PC-3 (cell line): Measurements from ENCODE around the gene C19orf81. TPM values are rescaled to one million over a fixed set of nuclear protein-coding genes. Genes with fewer than 3 reads are reported as not detected.

Source experiments
- ATAC-seq: fragments of 200-7000 bp; cut with Tn5 transposase; 2 replicates; pipeline ENCODE4 v1.9.1; 2020; ENCODE audit warnings: mild to moderate bottlenecking, moderate library complexity
- BruUV-seq: library from RNA; stranded (reverse); fragments of 400-500 nt; replicated peaks from 2 replicates; lab custom pipeline; 2021; lab: Mats Ljungman, UMichigan
- CTCF ChIA-PET: fragments of 300-600 bp; sonication (Branson Sonifier 250); formaldehyde crosslinking; loops from one replicate; lab custom pipeline; 2022; ENCODE audit warnings: antibody characterized with exemption; lab: Charles Lee
- POLR2A ChIA-PET: fragments of 300-600 bp; sonication (Branson Sonifier 250); formaldehyde crosslinking; loops from one replicate; lab custom pipeline; 2022; ENCODE audit warnings: antibody characterized with exemption; ENCODE audit not compliant: unreplicated experiment; lab: Charles Lee
- DNase-seq: peaks from one replicate; pipeline ENCODE4 v3.0.0-alpha.2; 2015
- H2AFZ ChIP-seq: fragments of 300-600 bp; sonication (generic); 2 replicates; pipeline ENCODE4 v1.6.0; 2016; ENCODE audit warnings: antibody characterized with exemption, low read length
- H3F3A ChIP-seq: fragments of 300-600 bp; sonication (generic); one replicate; pipeline ENCODE4 v1.6.0; 2017; ENCODE audit warnings: antibody characterized with exemption, low read length, control low read depth, mild to moderate bottlenecking; ENCODE audit not compliant: unreplicated experiment
- H3K27ac ChIP-seq: fragments of 300-600 bp; sonication (generic); 2 replicates; pipeline ENCODE4 v1.5.1; 2016; ENCODE audit warnings: mild to moderate bottlenecking, low read length
- H3K27me3 ChIP-seq: fragments of 300-600 bp; sonication (generic); 2 replicates; pipeline ENCODE4 v1.6.1; 2016; ENCODE audit warnings: low read length, mixed read lengths
- H3K36me3 ChIP-seq: fragments of 300-600 bp; sonication (generic); 2 replicates; pipeline ENCODE4 v1.6.1; 2016; ENCODE audit warnings: low read depth, mixed run types, low read length, mixed read lengths
- H3K4me1 ChIP-seq: fragments of 300-600 bp; sonication (generic); 2 replicates; pipeline ENCODE4 v1.5.1; 2016; ENCODE audit warnings: low read length; ENCODE audit not compliant: insufficient read depth
- H3K4me2 ChIP-seq: fragments of 300-600 bp; sonication (generic); 2 replicates; pipeline ENCODE4 v1.6.0; 2016; ENCODE audit warnings: low read length
- H3K4me3 ChIP-seq: fragments of 300-600 bp; sonication (generic); 2 replicates; pipeline ENCODE4 v1.5.1; 2016; ENCODE audit warnings: mild to moderate bottlenecking, low read length, mixed read lengths
- H3K79me2 ChIP-seq: fragments of 300-600 bp; sonication (generic); 2 replicates; pipeline ENCODE4 v1.6.1; 2017; ENCODE audit warnings: low read length, mixed read lengths
- H3K9ac ChIP-seq: fragments of 300-600 bp; sonication (generic); 2 replicates; pipeline ENCODE4 v1.6.0; 2016; ENCODE audit warnings: mild to moderate bottlenecking, low read length
- H3K9me2 ChIP-seq: fragments of 300-600 bp; sonication (generic); replicated peaks from 2 replicates; pipeline ENCODE4 v1.6.1; 2016; ENCODE audit warnings: mixed run types, low read length, mixed read lengths
- H3K9me3 ChIP-seq: fragments of 300-600 bp; sonication (generic); 2 replicates; pipeline ENCODE4 v1.6.1; 2016; ENCODE audit warnings: low read length, mixed read lengths
- H4K20me1 ChIP-seq: fragments of 300-600 bp; sonication (generic); 2 replicates; pipeline ENCODE4 v1.6.1; 2016; ENCODE audit warnings: low read length, mixed read lengths
- EZH2 ChIP-seq: fragments of 300-600 bp; sonication (generic); IDR thresholded peaks from one replicate; pipeline ENCODE4 v1.6.1; 2017; ENCODE audit warnings: antibody characterized with exemption, mild to moderate bottlenecking, low read length; ENCODE audit not compliant: unreplicated experiment
- EZH2phosphoT487 ChIP-seq: fragments of 300-600 bp; sonication (generic); IDR thresholded peaks from 2 replicates; pipeline ENCODE4 v1.6.1; 2018; ENCODE audit warnings: mild to moderate bottlenecking, antibody characterized with exemption, low read length, borderline replicate concordance
- intact Hi-C: fragments of 100-400 bp; cut with micrococcal nuclease; formaldehyde crosslinking; loops from 2 replicates; pipeline ENCODE4 v1.9.0; 2023
- total RNA-seq: library from RNA; depleted of rRNA; stranded (reverse); fragments of >200 nt; gene quantifications from 2 replicates; pipeline ENCODE4 v1.2.3, GENCODE V29; 2014
- TF ChIP-seq, protein P1 (sequence below): fragments of 300-600 bp; sonication (generic); conservative IDR thresholded peaks from 2 replicates; pipeline ENCODE4 v1.5.1; 2017; ENCODE audit warnings: antibody characterized with exemption, low read depth, mild to moderate bottlenecking, low read length

Gene C19orf81
- total RNA-seq, 1 experiment from 2014 or later: 5.7 TPM

DNA sequence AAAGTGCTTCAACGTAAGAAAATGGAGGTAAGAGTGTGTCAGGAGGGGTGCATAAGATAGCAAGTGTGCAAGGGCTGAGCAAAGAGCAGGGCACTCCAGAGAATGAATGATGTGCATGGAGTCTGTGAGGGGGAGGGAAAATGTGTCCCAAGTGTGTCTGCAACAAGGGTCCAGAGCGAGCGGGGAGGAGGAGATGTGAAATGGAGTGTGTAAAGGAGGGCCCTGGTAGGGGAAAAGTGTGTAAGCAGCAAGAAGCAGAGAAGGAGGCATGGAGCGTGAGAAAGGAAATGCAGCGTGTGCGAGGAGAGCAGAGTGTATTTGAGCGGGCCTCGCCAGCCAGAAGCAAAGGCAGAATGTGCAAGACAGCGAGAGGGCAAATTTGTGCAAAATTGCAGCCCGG is 11.8 kb downstream of the C19orf81 start:
- Histone ChIP-seq H3K27ac (no peak overlapping the region), H3K9me3 (no peaks in the 10 kb centered on the region), H3K9me2 (no peaks in the 10 kb centered on the region), H2AFZ (no peak overlapping the region), H4K20me1 (no peaks in the 10 kb centered on the region), H3K79me2 (no peaks in the 10 kb centered on the region), H3K4me1 (peaks cover 12% of the 10 kb centered on the region), H3F3A (no peaks in the 10 kb centered on the region), H3K36me3 (no peaks in the 10 kb centered on the region), H3K9ac (no peak overlapping the region), H3K4me3 (no peak overlapping the region), H3K27me3 (no peaks in the 10 kb centered on the region), H3K4me2 (no peak overlapping the region)
- DNase-seq (no peak), ATAC-seq (no peak)
- no TSS peak for BruUV-seq
- CTCF ChIA-PET: no interaction called here
- TF ChIP-seq EZH2phosphoT487 (no peak), EZH2 (no peak)
- TF ChIP-seq, protein P1, sequence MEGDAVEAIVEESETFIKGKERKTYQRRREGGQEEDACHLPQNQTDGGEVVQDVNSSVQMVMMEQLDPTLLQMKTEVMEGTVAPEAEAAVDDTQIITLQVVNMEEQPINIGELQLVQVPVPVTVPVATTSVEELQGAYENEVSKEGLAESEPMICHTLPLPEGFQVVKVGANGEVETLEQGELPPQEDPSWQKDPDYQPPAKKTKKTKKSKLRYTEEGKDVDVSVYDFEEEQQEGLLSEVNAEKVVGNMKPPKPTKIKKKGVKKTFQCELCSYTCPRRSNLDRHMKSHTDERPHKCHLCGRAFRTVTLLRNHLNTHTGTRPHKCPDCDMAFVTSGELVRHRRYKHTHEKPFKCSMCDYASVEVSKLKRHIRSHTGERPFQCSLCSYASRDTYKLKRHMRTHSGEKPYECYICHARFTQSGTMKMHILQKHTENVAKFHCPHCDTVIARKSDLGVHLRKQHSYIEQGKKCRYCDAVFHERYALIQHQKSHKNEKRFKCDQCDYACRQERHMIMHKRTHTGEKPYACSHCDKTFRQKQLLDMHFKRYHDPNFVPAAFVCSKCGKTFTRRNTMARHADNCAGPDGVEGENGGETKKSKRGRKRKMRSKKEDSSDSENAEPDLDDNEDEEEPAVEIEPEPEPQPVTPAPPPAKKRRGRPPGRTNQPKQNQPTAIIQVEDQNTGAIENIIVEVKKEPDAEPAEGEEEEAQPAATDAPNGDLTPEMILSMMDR: no peak
- intact Hi-C loops: no loop called here
- POLR2A ChIA-PET: no interaction called here

DNA sequence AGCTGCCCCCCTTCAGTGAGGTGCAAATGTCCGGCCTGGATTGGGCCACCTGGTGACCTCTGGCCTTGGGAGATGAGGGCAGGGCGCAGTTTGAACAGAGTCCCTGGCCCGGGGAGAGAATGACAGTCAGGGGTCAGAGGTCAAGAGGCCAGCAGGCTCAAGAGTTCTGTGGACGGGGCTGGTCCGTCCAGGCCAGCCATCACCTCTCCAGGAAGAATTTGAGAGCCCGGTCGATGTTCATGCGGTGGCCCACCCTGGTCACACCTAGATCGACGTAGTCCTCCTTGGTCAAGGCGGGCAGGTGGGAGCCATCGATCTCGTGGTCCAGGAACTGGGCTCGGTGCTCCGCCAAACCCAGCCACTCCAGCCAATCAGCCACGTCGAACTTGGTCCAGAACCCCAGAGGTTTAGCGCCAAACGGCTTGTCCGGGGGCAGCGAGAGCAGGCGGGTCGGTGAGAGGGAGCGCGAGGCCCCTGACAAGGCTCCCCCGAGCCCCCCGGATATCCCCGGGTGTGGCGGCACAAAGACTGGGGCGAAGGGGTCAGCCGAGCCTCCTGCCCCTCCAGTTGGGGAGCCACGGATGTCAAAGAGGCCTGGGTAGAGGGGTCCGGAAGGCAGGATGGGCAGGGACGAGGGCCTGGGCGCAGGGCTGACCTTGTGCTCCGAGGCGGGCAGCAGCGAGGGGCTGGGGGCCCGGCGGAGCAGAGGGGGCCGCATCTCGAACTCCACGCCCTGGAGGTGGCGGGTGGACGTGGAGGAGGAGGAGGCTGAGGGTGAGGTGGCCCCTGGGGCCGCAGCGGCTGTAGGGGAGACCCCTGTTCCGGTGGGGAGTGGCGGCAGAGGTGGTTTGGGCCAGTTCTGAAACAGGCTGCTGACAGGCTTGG is 12.8 kb downstream of the C19orf81 start:
- TF ChIP-seq, protein P1: no peak
- TF ChIP-seq EZH2: no peak
- TF ChIP-seq EZH2phosphoT487: no peak
- Histone ChIP-seq H2AFZ (no peak overlapping the region), H3F3A (no peaks in the 10 kb centered on the region), H3K27ac (no peak overlapping the region), H3K79me2 (no peaks in the 10 kb centered on the region), H3K27me3 (peaks cover 3% of the 10 kb centered on the region), H4K20me1 (no peaks in the 10 kb centered on the region), H3K9me3 (no peaks in the 10 kb centered on the region), H3K4me2 (no peak overlapping the region), H3K9ac (no peak overlapping the region), H3K36me3 (no peaks in the 10 kb centered on the region), H3K4me1 (peaks cover 12% of the 10 kb centered on the region), H3K4me3 (no peak overlapping the region), H3K9me2 (no peaks in the 10 kb centered on the region)
- intact Hi-C loops: no loop called here
- ChIA-PET CTCF (no interaction called here), POLR2A (no interaction called here)
- BruUV-seq: no TSS peak
- ATAC-seq: no peak
- no peak for DNase-seq
